Mesenchymal stem cell (in vitro differentiated cells and primary cell): ENCODE measurements around the gene ERBB2.

Experiments used
- DNase-seq: peaks from one replicate; pipeline ENCODE4 v3.0.0-alpha.2; 2013
- H2AFZ ChIP-seq: one replicate; pipeline ENCODE4 v1.6.1; 2013; ENCODE audit warnings: low read depth, mild to moderate bottlenecking, control low read depth, inconsistent platforms, low read length, moderate library complexity
- H2AK5ac ChIP-seq: 2 replicates; pipeline ENCODE4 v1.6.1; 2013; ENCODE audit warnings: low read length, moderate library complexity, mild to moderate bottlenecking, inconsistent platforms; ENCODE audit not compliant: severe bottlenecking
- H2BK120ac ChIP-seq: one replicate; pipeline ENCODE4 v1.6.1; 2013; ENCODE audit warnings: low read depth, mild to moderate bottlenecking, inconsistent platforms, low read length, moderate library complexity
- H2BK12ac ChIP-seq, 2 experiments: one replicate each; pipeline ENCODE4 v1.6.1; 2013; ENCODE audit warnings: inconsistent platforms in 2 of 2, low read length in 2 of 2, mild to moderate bottlenecking in 2 of 2, moderate library complexity in 2 of 2, control low read depth in 1 of 2
- H2BK15ac ChIP-seq: one replicate; pipeline ENCODE4 v1.6.1; 2013; ENCODE audit warnings: mild to moderate bottlenecking, low read depth, inconsistent platforms; ENCODE audit not compliant: poor library complexity, severe bottlenecking
- H2BK5ac ChIP-seq: 2 replicates; pipeline ENCODE4 v1.6.1; 2013; ENCODE audit warnings: low read depth, mild to moderate bottlenecking, low read length, control low read depth, inconsistent platforms; ENCODE audit not compliant: poor library complexity, severe bottlenecking
- H3K14ac ChIP-seq, 2 experiments: one replicate each; pipeline ENCODE4 v1.6.1; 2013; ENCODE audit warnings: inconsistent platforms in 2 of 2, low read length in 2 of 2, control low read depth in 1 of 2, mild to moderate bottlenecking in 1 of 2, moderate library complexity in 1 of 2
- H3K18ac ChIP-seq, 2 experiments: one replicate each; pipeline ENCODE4 v1.6.1; 2013; ENCODE audit warnings: inconsistent platforms in 2 of 2, low read length in 2 of 2, control low read depth in 1 of 2, low read depth in 1 of 2, mild to moderate bottlenecking in 1 of 2
- H3K23ac ChIP-seq, 2 experiments: one replicate each; pipeline ENCODE4 v1.6.1; 2013; ENCODE audit warnings: inconsistent platforms in 2 of 2, low read length in 2 of 2, mild to moderate bottlenecking in 2 of 2, moderate library complexity in 2 of 2, control low read depth in 1 of 2
- H3K27ac ChIP-seq: 2 replicates; pipeline ENCODE4 v1.5.1; 2013; ENCODE audit warnings: mild to moderate bottlenecking, moderate library complexity, low read length, control low read depth, inconsistent platforms; ENCODE audit not compliant: poor library complexity, severe bottlenecking
- H3K27me3 ChIP-seq, 2 experiments: 2 replicates each; pipeline versions ENCODE4 v1.6.1 to v1.7.0; 2013; ENCODE audit warnings: low read length in 2 of 2, mild to moderate bottlenecking in 2 of 2, moderate library complexity in 2 of 2, control low read depth in 1 of 2, inconsistent platforms in 1 of 2; ENCODE audit not compliant: control insufficient read depth in 1 of 2, insufficient read depth in 1 of 2
- H3K36me3 ChIP-seq, 2 experiments: 2 replicates each; pipeline versions ENCODE4 v1.6.1 to v1.7.0; 2013; ENCODE audit warnings: low read length in 2 of 2, control low read depth in 1 of 2, inconsistent platforms in 1 of 2, low read depth in 1 of 2, mild to moderate bottlenecking in 1 of 2; ENCODE audit not compliant: insufficient read depth in 2 of 2, control insufficient read depth in 1 of 2
- H3K4ac ChIP-seq, 2 experiments: one replicate each; pipeline ENCODE4 v1.6.1; 2013; ENCODE audit warnings: inconsistent platforms in 2 of 2, low read length in 2 of 2, mild to moderate bottlenecking in 2 of 2, moderate library complexity in 2 of 2, control low read depth in 1 of 2, low read depth in 1 of 2
- H3K4me1 ChIP-seq: 2 replicates; pipeline ENCODE4 v1.6.1; 2013; ENCODE audit warnings: low read depth, low read length, control low read depth; ENCODE audit not compliant: control insufficient read depth, insufficient read depth
- H3K4me2 ChIP-seq: 2 replicates; pipeline ENCODE4 v1.6.1; 2013; ENCODE audit warnings: low read length, mild to moderate bottlenecking, inconsistent platforms; ENCODE audit not compliant: poor library complexity, severe bottlenecking
- H3K4me3 ChIP-seq, 2 experiments: 2 replicates each; pipeline versions ENCODE4 v1.5.1 to v1.7.0; 2013; ENCODE audit warnings: low read length in 2 of 2, mild to moderate bottlenecking in 2 of 2, control low read depth in 1 of 2, low read depth in 1 of 2; ENCODE audit not compliant: insufficient read depth in 1 of 2
- H3K79me1 ChIP-seq: replicated peaks from 2 replicates; pipeline ENCODE4 v1.6.1; 2013; ENCODE audit warnings: mild to moderate bottlenecking, control low read depth, low read length, inconsistent platforms; ENCODE audit not compliant: poor library complexity, severe bottlenecking
- H3K9ac ChIP-seq: 2 replicates; pipeline ENCODE4 v1.7.0; 2013; ENCODE audit warnings: mild to moderate bottlenecking, low read length, moderate library complexity
- H3K9me3 ChIP-seq: 2 replicates; pipeline ENCODE4 v1.7.0; 2013; ENCODE audit warnings: mild to moderate bottlenecking, low read length; ENCODE audit not compliant: control insufficient read depth
- H4K8ac ChIP-seq: one replicate; pipeline ENCODE4 v1.6.1; 2013; ENCODE audit warnings: inconsistent platforms, mild to moderate bottlenecking, low read length, moderate library complexity
- H4K91ac ChIP-seq: one replicate; pipeline ENCODE4 v1.6.1; 2013; ENCODE audit warnings: mild to moderate bottlenecking, low read length, inconsistent platforms
- WGBS: methylation state at CpG from one replicate; pipeline ENCODE4 v1.1.7; 2013; ENCODE audit warnings: mixed read lengths; 5-methylcytosine and 5-hydroxymethylcytosine counted together

Gene ERBB2

DNA sequence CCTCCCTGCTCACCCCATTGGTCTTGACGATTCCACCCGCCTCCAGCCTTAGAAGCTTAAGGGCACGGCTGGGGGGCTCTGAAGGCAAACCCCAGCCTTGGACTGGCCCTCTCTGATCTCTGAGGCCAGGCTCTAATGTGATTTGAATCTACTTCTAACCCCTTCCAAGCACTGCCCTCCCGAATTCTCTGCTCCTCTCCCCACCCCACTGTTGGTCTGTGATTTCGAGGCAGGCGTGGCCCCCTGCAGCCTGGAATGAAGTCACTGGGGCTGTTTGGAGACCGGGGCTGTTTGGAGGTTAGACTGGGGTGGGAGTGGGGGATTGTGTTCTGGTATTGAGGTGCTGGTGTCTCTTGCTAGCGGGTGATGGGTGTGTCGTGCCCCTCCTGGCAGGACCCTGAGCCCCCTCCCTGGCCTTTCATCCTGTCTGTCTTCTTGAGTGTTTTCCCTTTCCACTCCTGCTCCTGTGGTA is 40.1 kb downstream of the ERBB2 start:
- H3K4me1 ChIP-seq = peaks cover 31% of the 10 kb centered on the region

DNA sequence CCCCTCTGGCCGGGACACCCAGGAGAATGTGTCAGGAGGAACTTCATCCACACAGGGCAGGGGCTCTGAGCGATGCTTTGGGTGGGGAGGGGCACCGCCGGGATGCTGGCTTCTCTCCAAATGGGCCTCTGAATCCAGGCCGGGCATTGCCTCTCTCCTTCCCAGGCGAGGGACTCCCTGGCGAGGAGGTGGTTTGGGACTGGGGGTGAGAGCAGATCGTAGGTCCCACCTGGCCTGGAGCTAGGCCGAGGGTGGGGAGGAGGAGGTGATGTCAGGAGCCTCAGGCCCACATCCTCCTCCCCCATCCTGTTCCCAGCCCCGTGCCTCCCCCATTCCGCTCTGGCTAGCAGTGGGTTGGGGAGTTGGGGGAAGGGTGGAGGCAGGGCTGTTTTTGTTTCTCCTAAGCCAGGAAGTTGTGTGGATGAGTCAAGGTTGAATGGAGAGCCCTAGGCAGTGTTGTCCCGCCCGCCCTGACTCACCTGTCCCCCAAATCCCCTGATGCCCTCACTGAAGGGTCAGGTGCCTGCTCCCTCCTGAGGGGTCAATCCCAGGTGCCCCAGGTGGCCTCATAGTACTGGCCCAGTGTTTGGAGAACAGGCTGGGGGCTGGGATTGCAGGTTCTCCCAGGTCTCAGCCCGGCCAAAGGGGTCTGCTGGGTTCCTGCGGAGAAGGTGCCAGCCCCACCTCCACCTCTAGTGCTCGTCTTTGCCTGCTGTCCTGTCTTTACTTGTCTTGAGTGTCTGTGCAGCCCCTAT is 40.7 kb downstream of the ERBB2 start:
- H3K23ac ChIP-seq = peak overlapping the region in 1 of 2 experiments; percentile 26
- peaks cover 24% of the 10 kb centered on the region for H3K79me1 ChIP-seq
- H3K14ac ChIP-seq = peak overlapping the region in 1 of 2 experiments; percentile 39
- H3K9me3 ChIP-seq = no peaks in the 10 kb centered on the region
- DNase-seq = no peak
- H3K4me3 ChIP-seq = peak overlapping the region; percentile 18 to 63
- H3K4me1 ChIP-seq = peaks cover 31% of the 10 kb centered on the region
- peaks cover 0 to 37% of the 10 kb centered on the region in 2 experiments for H3K36me3 ChIP-seq
- peak overlapping the region in 1 of 2 experiments; percentile 38 for H2BK12ac ChIP-seq
- peak overlapping the region in 1 of 2 experiments; percentile 14 for H3K18ac ChIP-seq
- no peak overlapping the region for H3K4ac ChIP-seq
- 24% methylated on average over 10 of the region's 16 CpGs for WGBS
- H2AK5ac ChIP-seq = peak overlapping the region; percentile 24
- peak overlapping the region; percentile 61 for H3K9ac ChIP-seq
- H2BK15ac ChIP-seq = no peak overlapping the region
- H4K91ac ChIP-seq = peak overlapping the region; percentile 31
- H2BK5ac ChIP-seq = peak overlapping the region; percentile 92
- peaks cover 0 to 6% of the 10 kb centered on the region in 2 experiments for H3K27me3 ChIP-seq
- no peak overlapping the region for H2BK120ac ChIP-seq
- H3K27ac ChIP-seq = peak overlapping the region; percentile 89
- no peak overlapping the region for H2AFZ ChIP-seq
- H3K4me2 ChIP-seq = peak overlapping the region; percentile 93
- peak overlapping the region; percentile 46 for H4K8ac ChIP-seq

More for the DNA sequence above, 40.1 kb downstream of the ERBB2 start:
- Histone ChIP-seq H2BK15ac (no peak overlapping the region), H3K4ac (no peak overlapping the region), H3K79me1 (peaks cover 24% of the 10 kb centered on the region), H2BK12ac (peak overlapping the region in 1 of 2 experiments; percentile 32), H3K4me2 (peak overlapping the region; percentile 93), H3K27me3 (peaks cover 0 to 6% of the 10 kb centered on the region in 2 experiments), H4K8ac (peak overlapping the region; percentile 65), H2BK120ac (no peak overlapping the region), H3K4me3 (peak overlapping the region; percentile 46 to 63), H2AK5ac (peak overlapping the region; percentile 99), H3K23ac (no peak overlapping the region), H3K9ac (peak overlapping the region; percentile 61), H3K18ac (no peak overlapping the region), H3K36me3 (peaks cover 0 to 30% of the 10 kb centered on the region in 2 experiments), H3K9me3 (no peaks in the 10 kb centered on the region), H2BK5ac (peak overlapping the region; percentile 96), H2AFZ (no peak overlapping the region), H3K27ac (peak overlapping the region; percentile 89), H4K91ac (no peak overlapping the region), H3K14ac (no peak overlapping the region)
- DNase-seq = no peak
- 33% methylated on average over 3 of the region's 9 CpGs for whole genome bisulfite sequencing

DNA sequence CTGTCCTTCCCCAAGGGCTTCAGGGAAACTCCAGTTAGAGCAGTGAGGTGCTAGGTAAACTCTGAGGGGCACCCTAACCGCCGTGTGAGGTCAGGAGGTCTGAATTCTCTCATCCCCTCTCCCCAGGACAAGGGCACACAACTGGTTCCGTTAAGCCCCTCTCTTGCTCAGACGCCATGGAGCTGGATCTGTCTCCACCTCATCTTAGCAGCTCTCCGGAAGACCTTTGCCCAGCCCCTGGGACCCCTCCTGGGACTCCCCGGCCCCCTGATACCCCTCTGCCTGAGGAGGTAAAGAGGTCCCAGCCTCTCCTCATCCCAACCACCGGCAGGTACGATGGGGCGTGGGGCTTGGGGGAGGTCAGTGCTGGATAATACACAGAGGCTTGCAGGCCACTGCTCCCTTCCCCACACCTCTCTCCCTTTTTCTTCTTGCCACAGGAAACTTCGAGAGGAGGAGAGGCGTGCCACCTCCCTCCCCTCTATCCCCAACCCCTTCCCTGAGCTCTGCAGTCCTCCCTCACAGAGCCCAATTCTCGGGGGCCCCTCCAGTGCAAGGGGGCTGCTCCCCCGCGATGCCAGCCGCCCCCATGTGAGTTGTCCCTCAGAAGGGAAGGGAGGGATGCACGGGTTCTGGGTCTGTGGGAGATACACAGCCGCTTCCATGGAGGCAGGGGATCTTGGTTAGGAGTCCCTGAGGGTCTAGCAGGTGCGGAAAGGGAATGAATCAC is 42.4 kb downstream of the ERBB2 start:
- Histone ChIP-seq H2AK5ac (peak overlapping the region; percentile 34), H3K4ac (no peak overlapping the region), H3K4me3 (no peak overlapping the region), H3K79me1 (peaks cover 24% of the 10 kb centered on the region), H3K27ac (no peak overlapping the region), H3K4me1 (peaks cover 31% of the 10 kb centered on the region), H2BK120ac (no peak overlapping the region), H2BK12ac (no peak overlapping the region), H3K36me3 (peaks cover 0 to 54% of the 10 kb centered on the region in 2 experiments), H4K8ac (no peak overlapping the region), H3K4me2 (no peak overlapping the region), H3K9me3 (no peaks in the 10 kb centered on the region), H3K18ac (no peak overlapping the region), H2AFZ (no peak overlapping the region), H3K23ac (no peak overlapping the region), H4K91ac (no peak overlapping the region), H3K9ac (no peak overlapping the region), H2BK5ac (no peak overlapping the region), H3K14ac (no peak overlapping the region), H2BK15ac (no peak overlapping the region), H3K27me3 (peaks cover 0 to 6% of the 10 kb centered on the region in 2 experiments)
- 93% methylated on average over 17 of the region's 18 CpGs for WGBS
- no peak for DNase-seq
